Psoas muscle (tissue), 8 donors: ENCODE results near the gene SIGLEC8. TPM values are rescaled to one million over a fixed set of nuclear protein-coding genes. Genes with fewer than 3 reads are reported as not detected.
"Not testable (repeated sequence)": the region's sequence is repeated elsewhere in the genome, so short reads cannot be mapped to it uniquely, and the experiment has no call there.

Source experiments
- ATAC-seq, 4 donors: fragments of 200-7000 bp; cut with Tn5 transposase; one replicate each; pipeline ENCODE4 v1.9.1; 2020; ENCODE audit warnings: moderate library complexity in 3 of 4, mild to moderate bottlenecking in 2 of 4
- DNase-seq, 2 donors: peaks; one replicate each; pipeline ENCODE4 v3.0.0-alpha.2; 2020
- H3K27ac ChIP-seq: fragments of 200-600 bp; one replicate; pipeline ENCODE4 v1.8.0; 2022
- H3K27me3 ChIP-seq, 3 donors: fragments of 200-600 bp in 1 of 3; one replicate each; pipeline versions ENCODE4 v1.6.1 to v1.8.0; 2013 to 2022; ENCODE audit warnings: low read length in 2 of 3, mild to moderate bottlenecking in 2 of 3, moderate library complexity in 1 of 3; ENCODE audit not compliant: insufficient read depth in 3 of 3
- H3K36me3 ChIP-seq, 2 donors: fragments of 200-600 bp in 1 of 2; one replicate each; pipeline versions ENCODE4 v1.6.1 to v1.8.0; 2013 to 2022; ENCODE audit warnings: low read depth in 1 of 2, mild to moderate bottlenecking in 1 of 2, moderate library complexity in 1 of 2; ENCODE audit not compliant: insufficient read depth in 1 of 2
- H3K4me1 ChIP-seq: fragments of 200-600 bp; one replicate; pipeline ENCODE4 v1.8.0; 2022
- H3K4me3 ChIP-seq: fragments of 200-600 bp; one replicate; pipeline ENCODE4 v1.8.0; 2022; ENCODE audit warnings: mild to moderate bottlenecking
- H3K9me3 ChIP-seq: fragments of 200-600 bp; one replicate; pipeline ENCODE4 v1.8.0; 2022
- CTCF ChIP-seq: fragments of 200-600 bp; IDR thresholded peaks from one replicate; pipeline ENCODE4 v1.8.0; 2022; ENCODE audit warnings: antibody characterized with exemption
- WGBS, 3 donors: extraction: QIAGEN DNeasy Blood & Tissue Kit; methylation state at CpG; one replicate each; pipeline versions ENCODE4 v1.1.6 to v1.1.7; 2013; 5-methylcytosine and 5-hydroxymethylcytosine counted together
- intact Hi-C, 2 donors: fragments of 100-400 bp; cut with DNase I; formaldehyde crosslinking; loops; one replicate each; pipeline versions ENCODE4 v1.11.0 to v1.14.2; 2022
- polyA plus RNA-seq, 3 donors: library from polyadenylated mRNA; stranded (reverse); fragments of 200-250 nt; gene quantifications; one replicate each; pipeline ENCODE4 v1.2.3, GENCODE V29; 2013
- total RNA-seq, 4 donors: library from RNA; stranded (reverse); fragmentation: NEBNext Ultra II Directional in 2 of 4; extraction: Animal tissue kit (Norgen Biotek cat#: 25700) in 2 of 4; gene quantifications; one replicate each; pipeline versions ENCODE4 v1.2.1 to v1.2.4, GENCODE V29; 2021 to 2023
- donor health status: healthy with polysubstance abuse.
- donor health status: DM: no; HTN: no; CAD: no; lungs with moderate emphysema.
- donor health status: Bipolar disorder and iron deficiency.
- donor health status: healthy.
- donor health status: DM: yes; HTN: yes; CAD: no.
- donor health status: DM: no; HTN: no; CAD: no.
- donor health status: DM: no; HTN: no; CAD: no.
- donor health status: DM: yes; HTN: yes; CAD: no.

Gene SIGLEC8
- total and polyA plus RNA-seq, 7 donors, result 0.03 to 0.14 (median 0.11) TPM; not detected in 3

GRCh38 chr19:51467864-51468544 lies 9.8 kb upstream of the SIGLEC8 start:
- WGBS, 3 donors, result 62 to 71% (median 68%) methylated on average over 4 of the region's 4 CpGs
- Histone ChIP-seq H3K4me1 (no peaks in the 10 kb centered on the region), H3K4me3 (no peak overlapping the region), H3K9me3 (no peaks in the 10 kb centered on the region), H3K36me3 (no peaks in the 10 kb centered on the region), H3K27ac (no peak overlapping the region), H3K27me3 (peaks cover 0 to 7% (median 0%) of the 10 kb centered on the region in 3 donors)
- no peak for DNase-seq
- intact Hi-C loops, result no loop called here
- no peak for TF ChIP-seq CTCF
- no peak for ATAC-seq

- no peak overlapping the region for H3K4me3 ChIP-seq
- intact Hi-C loops, result no loop called here
- WGBS, 3 donors, result 53 to 58% (median 53%) methylated on average over 3 of the region's 3 CpGs
- no peaks in the 10 kb centered on the region for H3K9me3 ChIP-seq
- ATAC-seq, result no peak
- DNase-seq, result no peak
- TF ChIP-seq CTCF, result no peak
- peaks cover 0 to 15% (median 3%) of the 10 kb centered on the region in 3 donors for H3K27me3 ChIP-seq
- no peaks in the 10 kb centered on the region for H3K4me1 ChIP-seq
- no peak overlapping the region for H3K27ac ChIP-seq
- H3K36me3 ChIP-seq, result no peaks in the 10 kb centered on the region
These were observed 8.5 kb upstream of the SIGLEC8 start for GRCh38 chr19:51466723-51467122.

DNA sequence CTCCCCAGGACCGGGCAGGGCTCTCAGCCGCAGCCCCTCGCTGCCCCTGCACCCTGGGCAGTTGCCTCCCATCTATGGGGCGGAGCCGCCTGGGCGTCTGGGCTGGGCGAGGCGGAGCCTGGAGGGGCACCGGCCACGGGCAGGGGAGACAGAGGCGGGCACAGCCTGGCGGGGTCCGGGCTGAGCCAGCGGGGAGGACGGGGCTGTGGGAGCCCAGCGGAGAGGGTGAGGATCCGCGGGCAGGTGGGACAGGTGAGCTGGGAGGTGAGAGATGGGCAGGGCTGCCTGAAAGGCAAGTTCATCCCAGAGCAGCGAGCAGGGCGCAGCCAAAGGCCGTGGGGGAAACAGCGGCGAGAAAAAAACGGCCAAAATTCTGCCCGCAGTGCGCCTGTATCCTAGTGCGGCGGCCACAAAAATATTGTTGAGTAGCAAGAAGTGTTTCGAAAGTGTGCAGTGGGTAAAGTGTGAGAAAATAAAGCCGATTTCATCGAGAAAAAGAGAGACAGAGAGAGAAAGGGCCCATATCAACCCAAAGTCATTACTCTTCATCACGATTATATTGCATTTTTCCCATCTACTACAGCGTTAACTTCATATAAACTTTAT lies 5.8 kb upstream of the SIGLEC8 start:
- H3K27ac ChIP-seq, intact Hi-C loops, H3K36me3 ChIP-seq, H3K9me3 ChIP-seq, H3K4me3 ChIP-seq, ATAC-seq, H3K4me1 ChIP-seq, DNase-seq: not testable (repeated sequence)
- peaks cover 0 to 15% (median 3%) of the 10 kb centered on the region in 3 donors for H3K27me3 ChIP-seq
- 22 to 34% (median 33%) methylated on average over 10 to 14 of the region's 33 CpGs for WGBS, 3 donors

- H3K4me1 ChIP-seq, result no peaks in the 10 kb centered on the region
- ATAC-seq (no peak), DNase-seq (no peak)
- H3K27ac ChIP-seq, result no peak overlapping the region
- H3K9me3 ChIP-seq, result no peaks in the 10 kb centered on the region
- no peak overlapping the region for H3K4me3 ChIP-seq
- no peak for TF ChIP-seq CTCF
- no peaks in the 10 kb centered on the region for H3K36me3 ChIP-seq
- peaks cover 0 to 15% (median 3%) of the 10 kb centered on the region in 3 donors for H3K27me3 ChIP-seq
- intact Hi-C loops, result no loop called here
- 74 to 81% (median 76%) methylated on average over 10 of the region's 10 CpGs for WGBS, 3 donors
These were observed 4.4 kb upstream of the SIGLEC8 start for GRCh38 chr19:51462681-51463080.

DNA sequence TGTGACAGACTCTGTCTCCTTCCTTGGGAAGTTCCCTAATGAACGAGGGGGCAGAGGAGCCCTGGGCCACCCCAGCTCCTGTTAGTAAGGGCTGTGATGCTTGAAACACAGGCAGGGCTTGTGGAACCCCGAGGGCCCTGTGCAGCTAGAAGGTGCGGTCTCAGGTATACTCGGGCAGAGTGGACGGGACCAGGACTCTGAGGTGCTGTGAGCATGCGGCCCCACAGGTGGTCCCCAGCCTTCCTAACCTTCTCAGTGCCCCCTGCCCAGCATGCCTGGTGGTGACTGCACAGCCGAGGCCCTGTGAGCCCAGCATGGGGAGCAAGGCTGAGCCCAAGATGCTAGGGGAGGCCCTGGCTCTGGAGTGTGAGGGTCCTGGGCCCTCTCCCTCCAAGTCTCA lies 4.0 kb upstream of the SIGLEC8 start:
- H3K4me1 ChIP-seq, result no peaks in the 10 kb centered on the region
- H3K27ac ChIP-seq, result no peak overlapping the region
- no peak for ATAC-seq
- no peaks in the 10 kb centered on the region for H3K36me3 ChIP-seq
- WGBS, 3 donors, result 75 to 83% (median 79%) methylated on average over 5 to 7 of the region's 7 CpGs
- peaks cover 0 to 15% (median 3%) of the 10 kb centered on the region in 3 donors for H3K27me3 ChIP-seq
- intact Hi-C loops, result no loop called here
- no peak for TF ChIP-seq CTCF
- no peak overlapping the region for H3K4me3 ChIP-seq
- no peak for DNase-seq
- H3K9me3 ChIP-seq, result no peaks in the 10 kb centered on the region
